ENCODE data around the gene CEMIP2. TPM values are rescaled to one million over a fixed set of nuclear protein-coding genes. Genes with fewer than 3 reads are reported as not detected.

CEMIP2 gene
- total and polyA plus RNA-seq, 2 of the 13 experiments (the other 11 are each of a cell fraction or from before 2014, with no cell fraction given): 94.3 to 128 TPM

- TF ChIP-seq ZBTB39 (CRISPR knock-in tag; IDR thresholded peaks at IDR 0.05) (no peak), NCOA5 (CRISPR knock-in tag; IDR thresholded peaks at IDR 0.05) (no peak), RBM39 (IDR thresholded peaks at IDR 0.05; ENCODE audit: low read depth, low read length, poor library complexity, severe bottlenecking) (no peak), ZNF800 (CRISPR knock-in tag; IDR thresholded peaks at IDR 0.05) (no peak), ZNF672 (CRISPR knock-in tag; IDR thresholded peaks at IDR 0.05) (no peak), ZBTB33 (CRISPR knock-in tag; IDR thresholded peaks at IDR 0.05) (no peak), ZBTB21 (CRISPR knock-in tag; IDR thresholded peaks at IDR 0.05) (no peak), KDM5A (IDR thresholded peaks at IDR 0.05; ENCODE audit: borderline replicate concordance, low read length) (no peak), ATF6 (CRISPR knock-in tag; conservative IDR thresholded peaks at IDR 0.05) (no peak), ZNF552 (CRISPR knock-in tag; IDR thresholded peaks at IDR 0.05; ENCODE audit: borderline replicate concordance) (no peak), ZBTB42 (CRISPR knock-in tag; IDR thresholded peaks at IDR 0.05) (no peak), ZNF350 (CRISPR knock-in tag; IDR thresholded peaks at IDR 0.05; ENCODE audit: borderline replicate concordance, low read depth) (no peak), TAF1 (CRISPR knock-in tag; IDR thresholded peaks at IDR 0.05) (no peak), CENPBD1 (CRISPR knock-in tag; IDR thresholded peaks at IDR 0.05; ENCODE audit: borderline replicate concordance, low read depth) (no peak), WIZ (CRISPR knock-in tag; IDR thresholded peaks at IDR 0.05) (no peak)
Observed at GRCh38 chr9:71680189-71680980, 87.9 kb downstream of the CEMIP2 start (continued).
